HL-60 (cell line): ENCODE data around the gene ARSJ.

Source experiments
- CTCF ChIP-seq: IDR thresholded peaks from one replicate; pipeline ENCODE4 v1.5.1; 2011; ENCODE audit warnings: low read length, control low read depth, inconsistent platforms; ENCODE audit not compliant: insufficient read depth
- POLR2AphosphoS5 ChIP-seq: IDR thresholded peaks from 2 replicates; pipeline ENCODE4 v1.6.1; 2012; ENCODE audit warnings: low read depth
- REST ChIP-seq: IDR thresholded peaks from 2 replicates; pipeline ENCODE4 v1.6.1; 2012; ENCODE audit warnings: low read depth; ENCODE audit not compliant: insufficient replicate concordance
- SPI1 ChIP-seq: IDR thresholded peaks from 2 replicates; pipeline ENCODE4 v1.6.1; 2012; ENCODE audit warnings: low read depth, mild to moderate bottlenecking, borderline replicate concordance

- TF ChIP-seq REST = no peak
- no peak for TF ChIP-seq CTCF
- no peak for TF ChIP-seq POLR2AphosphoS5
- no peak for TF ChIP-seq SPI1
Observed at GRCh38 chr4:114005569-114006442, 26.4 kb upstream of the ARSJ start.
